Measurements from ENCODE around the gene RSU1. TPM values are rescaled to one million over a fixed set of nuclear protein-coding genes. Genes with fewer than 3 reads are reported as not detected.

The RSU1 gene
- total and polyA plus RNA-seq, 2 donors (not counting 3 experiments of a cell fraction or from before 2014, with no cell fraction given): 80.2 to 104 TPM

- BruUV-seq (replicated peaks): no TSS peak
- H3K9me1 ChIP-seq (replicated peaks; ENCODE audit: control insufficient read depth, extremely low read depth, insufficient read depth, low read length): no peaks in the 10 kb centered on the region
- H3K4me3 ChIP-seq (replicated peaks in 1 of 3; ENCODE audit: insufficient read depth in 1 of 3, low read depth in 1 of 3, low read length in 3 of 3): no peak overlapping the region
- no peaks in the 10 kb centered on the region for H3K27me3 ChIP-seq (ENCODE audit: control insufficient read depth in 2 of 2, insufficient read depth in 2 of 2, low read length in 2 of 2)
- no peaks in the 10 kb centered on the region for H3K9me3 ChIP-seq (replicated peaks; ENCODE audit: control insufficient read depth, insufficient read depth, low read length)
- no peak overlapping the region for H3K9ac ChIP-seq (replicated peaks; ENCODE audit: extremely low read depth, insufficient read depth, low read length)
- peaks cover 4% of the 10 kb centered on the region for H3K4me1 ChIP-seq (ENCODE audit: control insufficient read depth, extremely low read depth, insufficient read depth, low read length)
- no peaks in the 10 kb centered on the region for H3K36me3 ChIP-seq (ENCODE audit: control insufficient read depth in 2 of 2, extremely low read depth in 1 of 2, insufficient read depth in 2 of 2, low read length in 2 of 2)
- no peak overlapping the region for H2AFZ ChIP-seq (ENCODE audit: low read depth, low read length)
- no peak for FAIRE-seq
- POLR2A ChIA-PET: interaction anchor here (0.6 to 0.7 kb wide), 2 partner anchors 380 to 410 kb away, joined by 7 to 12 read pairs; no protein-coding TSS in a partner anchor
- no peaks in the 10 kb centered on the region for H4K20me1 ChIP-seq (replicated peaks; ENCODE audit: control insufficient read depth, extremely low read depth, insufficient read depth, low read length)
- no peaks in the 10 kb centered on the region for H3K79me2 ChIP-seq (ENCODE audit: control insufficient read depth, insufficient read depth, low read length)
- H3K4me2 ChIP-seq (ENCODE audit: insufficient read depth, low read length): no peak overlapping the region
- H3K27ac ChIP-seq (ENCODE audit: insufficient read depth, low read depth, low read length): no peak overlapping the region
- TF ChIP-seq JUN (IDR thresholded peaks at IDR 0.05; ENCODE audit: borderline replicate concordance, insufficient read depth, insufficient read length, low read depth) (no peak), MAX (IDR thresholded peaks at IDR 0.05; ENCODE audit: insufficient read depth, insufficient read length) (no peak), CTCF (IDR thresholded peaks at IDR 0.05; ENCODE audit: extremely low read depth in 1 of 2, insufficient read depth in 1 of 2, low read depth in 1 of 2, low read length in 2 of 2) (no peak), EZH2 (IDR thresholded peaks at IDR 0.05; ENCODE audit: borderline replicate concordance, low read depth, low read length, severe bottlenecking) (no peak), FOS (IDR thresholded peaks at IDR 0.05; ENCODE audit: borderline replicate concordance, insufficient read depth, low read length) (no peak)
- CTCF ChIA-PET: interaction anchor here (0.9 to 1.5 kb wide), 2 partner anchors 406 to 408 kb away, joined by 3 read pairs; no protein-coding TSS in a partner anchor
- dilution Hi-C loops (cut with MboI; ENCODE audit: extremely low pct_ligation_motif_present, low sequenced_read_pairs) (no loop called here), intact Hi-C loops (cut with micrococcal nuclease) (no loop called here)
- DNase-seq (ENCODE audit: low read depth, low spot score): no peak
These were observed 31.4 kb upstream of the RSU1 start for GRCh38 chr10:16848562-16849154.
